Astrocyte of the cerebellum (primary cell): Measurements from ENCODE around the gene TRAPPC12.

Source experiments
- DNase-seq: peaks from one replicate; pipeline ENCODE4 v3.0.0-alpha.2; 2011; ENCODE audit warnings: low read depth
- H3K4me3 ChIP-seq: 2 replicates; pipeline ENCODE4 v1.5.1; 2011; ENCODE audit warnings: mild to moderate bottlenecking, low read depth, low read length, moderate library complexity
- CTCF ChIP-seq: IDR thresholded peaks from 2 replicates; pipeline ENCODE4 v1.5.1; 2012; ENCODE audit warnings: low read length, low read depth, moderate library complexity, mild to moderate bottlenecking; ENCODE audit errors: missing control alignments
- in situ Hi-C: cut with HindIII; loops from 2 replicates; pipeline ENCODE4 v1.10.0; 2017; ENCODE audit warnings: low sequenced_read_pairs

TRAPPC12 gene

DNA sequence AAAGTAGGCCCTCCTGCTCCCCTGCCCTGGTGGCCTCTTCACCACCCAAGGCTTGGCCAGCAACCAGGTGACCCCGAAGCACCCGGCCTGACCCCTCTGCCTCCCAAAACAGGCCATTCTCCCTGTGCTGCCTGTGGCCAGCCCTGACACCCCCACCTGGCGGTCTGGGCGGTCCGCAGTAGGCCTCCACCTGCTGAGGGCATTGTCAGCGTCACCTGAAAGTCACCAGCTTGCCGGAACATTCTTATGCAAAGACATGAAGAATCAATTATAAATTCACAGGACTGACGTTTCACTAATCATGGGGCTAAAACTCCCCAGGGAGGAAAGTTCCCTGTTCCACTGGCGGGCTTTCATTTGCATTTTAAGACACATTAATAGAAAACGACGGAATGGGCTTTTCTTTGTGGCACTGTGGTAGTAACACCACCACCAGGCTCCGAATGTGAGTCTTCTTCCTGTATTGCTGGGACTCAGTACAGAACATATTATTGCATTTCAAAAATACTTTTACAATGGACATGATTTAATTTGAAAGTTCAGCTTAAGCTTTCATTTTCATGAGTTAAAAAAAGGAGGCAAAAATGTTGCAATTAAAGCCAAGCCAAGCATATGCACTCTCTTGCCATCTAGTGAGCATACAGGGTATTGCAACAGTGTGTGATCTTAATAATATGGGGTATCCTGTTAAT lies 82.5 kb downstream of the TRAPPC12 start:
- in situ Hi-C loops, result no loop called here
- no peak overlapping the region for H3K4me3 ChIP-seq
- TF ChIP-seq CTCF, result peak; percentile 85
- DNase-seq, result peak; percentile 55

- H3K4me3 ChIP-seq, result no peak overlapping the region
- no peak for TF ChIP-seq CTCF
- no peak for DNase-seq
- in situ Hi-C loops, result no loop called here
These were observed 83.1 kb downstream of the TRAPPC12 start for GRCh38 chr2:3462493-3463104.

DNA sequence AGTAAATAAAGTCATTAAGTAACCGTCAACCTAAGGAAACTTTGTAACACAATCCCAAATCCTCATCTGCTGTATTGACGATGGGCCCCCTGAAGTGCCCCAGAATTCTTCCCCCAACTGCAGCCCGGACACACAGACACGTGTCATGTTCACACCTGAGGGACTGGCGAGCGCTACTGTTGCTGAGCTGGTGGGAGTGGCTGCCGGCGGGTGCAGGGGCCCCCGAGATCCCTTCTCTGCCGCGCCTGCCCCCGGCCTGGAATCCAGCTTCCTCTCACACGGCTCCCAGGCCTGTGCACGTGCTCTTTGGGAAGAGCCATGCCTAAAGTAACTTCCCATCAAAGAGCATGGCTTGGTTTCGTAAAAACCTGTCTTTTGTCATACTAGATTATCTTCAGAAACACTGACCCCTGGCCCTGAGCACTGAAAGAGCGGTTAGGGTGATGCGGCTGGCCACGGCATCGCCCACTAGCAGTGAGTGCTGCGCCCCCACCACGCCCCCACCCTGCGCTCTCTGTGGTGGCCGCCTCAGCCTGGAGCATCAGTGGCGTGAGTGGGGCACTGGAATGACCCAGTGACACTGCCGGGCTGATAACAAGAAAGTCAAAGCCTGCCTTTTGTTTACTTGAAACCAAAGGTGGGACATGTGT lies 83.8 kb downstream of the TRAPPC12 start:
- in situ Hi-C loops, result no loop called here
- DNase-seq, result no peak
- no peak for TF ChIP-seq CTCF

GRCh38 chr2:3463944-3464343 lies 84.5 kb downstream of the TRAPPC12 start:
- no peak for DNase-seq
- TF ChIP-seq CTCF, result no peak
- no peak overlapping the region for H3K4me3 ChIP-seq
- in situ Hi-C loops, result no loop called here

More for the DNA sequence above, 83.8 kb downstream of the TRAPPC12 start:
- no peak overlapping the region for H3K4me3 ChIP-seq

DNA sequence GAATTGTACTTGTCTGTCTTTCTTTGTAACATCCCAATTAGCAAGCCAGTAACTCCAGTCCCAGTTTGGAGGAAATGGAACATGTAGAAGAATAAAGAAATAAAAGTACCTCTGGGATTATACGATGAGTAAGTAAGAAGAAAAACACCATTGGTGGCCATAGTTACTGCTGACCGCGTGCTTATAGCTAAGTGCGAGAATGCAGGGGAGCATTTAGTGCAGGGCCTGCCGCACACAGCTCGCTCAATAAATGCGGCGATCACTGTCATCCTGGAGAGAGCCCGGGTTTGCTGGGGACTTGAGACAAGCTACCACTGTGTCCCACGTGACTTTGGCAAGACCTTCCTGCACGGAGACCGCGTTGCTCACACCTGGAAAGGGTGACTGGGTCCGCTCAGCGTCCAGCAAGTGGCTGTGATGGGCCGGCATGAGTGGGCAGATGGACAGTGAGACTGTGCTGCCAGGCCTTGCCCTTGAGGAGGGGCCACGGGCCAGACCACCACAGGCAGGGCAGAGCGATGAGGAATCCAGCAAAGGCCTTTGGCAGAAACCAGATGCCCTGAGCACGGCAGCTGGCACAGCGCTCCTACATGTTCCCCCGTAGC lies 85.0 kb downstream of the TRAPPC12 start:
- no peak for TF ChIP-seq CTCF
- no peak overlapping the region for H3K4me3 ChIP-seq
- in situ Hi-C loops, result no loop called here
- DNase-seq, result no peak

GRCh38 chr2:3465328-3465727 lies 85.8 kb downstream of the TRAPPC12 start:
- no peak for DNase-seq
- TF ChIP-seq CTCF, result no peak
- in situ Hi-C loops, result no loop called here

More at GRCh38 chr2:3465328-3465727, 85.8 kb downstream of the TRAPPC12 start:
- no peak overlapping the region for H3K4me3 ChIP-seq
